HCT116 (cell line): Measurements from ENCODE around the gene RFLNA.

Experiments
- ELF1 ChIP-seq: IDR thresholded peaks from 2 replicates; pipeline ENCODE4 v1.6.1; 2012; ENCODE audit warnings: low read depth, borderline replicate concordance
- POLR2A ChIP-seq: IDR thresholded peaks from 2 replicates; pipeline ENCODE4 v1.7.0; 2011; ENCODE audit warnings: borderline replicate concordance; ENCODE audit not compliant: insufficient read depth, insufficient read length; ENCODE audit errors: extremely low read depth
- SP1 ChIP-seq: IDR thresholded peaks from 2 replicates; pipeline ENCODE4 v1.6.1; 2012; ENCODE audit warnings: low read depth
- YY1 ChIP-seq: IDR thresholded peaks from 2 replicates; pipeline ENCODE4 v1.6.1; 2011; ENCODE audit warnings: low read length, low read depth, moderate library complexity, mild to moderate bottlenecking; ENCODE audit not compliant: insufficient replicate concordance; ENCODE audit errors: extremely low read depth
- TF ChIP-seq, protein P1 (sequence below), 3 experiments: fragments of 200-600 bp in 1 of 3; sonication (generic) in 1 of 3; IDR thresholded peaks in 2 of 3; conservative IDR thresholded peaks in 1 of 3; 2 replicates each; pipeline ENCODE4 v1.5.1; 2012 to 2017; ENCODE audit warnings: low read depth in 2 of 3, low read length in 2 of 3, antibody characterized with exemption in 1 of 3, borderline replicate concordance in 1 of 3, control low read depth in 1 of 3, mild to moderate bottlenecking in 1 of 3, mixed read lengths in 1 of 3, mixed run types in 1 of 3, moderate library complexity in 1 of 3; ENCODE audit not compliant: insufficient read depth in 1 of 3
- TF ChIP-seq, protein P2 (sequence below): IDR thresholded peaks from 2 replicates; pipeline ENCODE4 v1.6.1; 2012

DNA sequence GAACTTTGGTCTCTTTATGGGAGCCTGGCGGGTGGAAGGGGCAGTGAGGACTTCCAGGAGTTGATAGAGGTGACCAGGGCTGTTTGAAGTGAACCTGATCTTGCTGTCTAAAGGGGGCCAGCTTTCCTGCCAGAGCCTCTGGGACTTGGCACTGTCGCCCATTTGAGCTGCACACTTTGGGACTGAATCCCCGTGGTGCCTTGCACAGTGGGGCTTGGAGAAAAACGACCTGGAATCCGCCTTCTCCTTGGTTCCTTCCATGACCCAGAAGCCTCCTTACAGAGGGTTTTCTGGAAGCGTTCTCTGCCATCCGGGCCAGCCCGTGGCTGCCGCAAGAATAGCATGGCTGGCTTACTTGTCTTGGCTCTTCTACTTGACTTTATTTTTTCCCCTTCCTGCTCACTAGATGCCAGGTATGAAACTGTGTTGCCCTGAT, 2.0 kb downstream of the RFLNA start:
- TF ChIP-seq, protein P1, sequence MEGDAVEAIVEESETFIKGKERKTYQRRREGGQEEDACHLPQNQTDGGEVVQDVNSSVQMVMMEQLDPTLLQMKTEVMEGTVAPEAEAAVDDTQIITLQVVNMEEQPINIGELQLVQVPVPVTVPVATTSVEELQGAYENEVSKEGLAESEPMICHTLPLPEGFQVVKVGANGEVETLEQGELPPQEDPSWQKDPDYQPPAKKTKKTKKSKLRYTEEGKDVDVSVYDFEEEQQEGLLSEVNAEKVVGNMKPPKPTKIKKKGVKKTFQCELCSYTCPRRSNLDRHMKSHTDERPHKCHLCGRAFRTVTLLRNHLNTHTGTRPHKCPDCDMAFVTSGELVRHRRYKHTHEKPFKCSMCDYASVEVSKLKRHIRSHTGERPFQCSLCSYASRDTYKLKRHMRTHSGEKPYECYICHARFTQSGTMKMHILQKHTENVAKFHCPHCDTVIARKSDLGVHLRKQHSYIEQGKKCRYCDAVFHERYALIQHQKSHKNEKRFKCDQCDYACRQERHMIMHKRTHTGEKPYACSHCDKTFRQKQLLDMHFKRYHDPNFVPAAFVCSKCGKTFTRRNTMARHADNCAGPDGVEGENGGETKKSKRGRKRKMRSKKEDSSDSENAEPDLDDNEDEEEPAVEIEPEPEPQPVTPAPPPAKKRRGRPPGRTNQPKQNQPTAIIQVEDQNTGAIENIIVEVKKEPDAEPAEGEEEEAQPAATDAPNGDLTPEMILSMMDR (IDR thresholded peaks at IDR 0.05 in 2 of 3, conservative IDR thresholded peaks at IDR 0.05 in 1 of 3; ENCODE audit: borderline replicate concordance in 1 of 3, insufficient read depth in 1 of 3, low read depth in 2 of 3, low read length in 2 of 3), result no peak
- no peak for TF ChIP-seq YY1
- no peak for TF ChIP-seq SP1
- TF ChIP-seq, protein P2, sequence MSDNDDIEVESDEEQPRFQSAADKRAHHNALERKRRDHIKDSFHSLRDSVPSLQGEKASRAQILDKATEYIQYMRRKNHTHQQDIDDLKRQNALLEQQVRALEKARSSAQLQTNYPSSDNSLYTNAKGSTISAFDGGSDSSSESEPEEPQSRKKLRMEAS, result no peak
- TF ChIP-seq ELF1, result no peak
- TF ChIP-seq POLR2A, result no peak
